K562 treated with DMSO at 1 percent for 12 hours (cell line): ENCODE measurements around the gene OTOGL. TPM values are rescaled to one million over a fixed set of nuclear protein-coding genes. Genes with fewer than 3 reads are reported as not detected.

Source experiments
- total RNA-seq: library from RNA; unstranded; fragments of 300-600 nt; gene quantifications from 2 replicates; pipeline ENCODE4 v1.2.3, GENCODE V29; 2022; ENCODE audit not compliant: insufficient read depth

Gene OTOGL, protein sequence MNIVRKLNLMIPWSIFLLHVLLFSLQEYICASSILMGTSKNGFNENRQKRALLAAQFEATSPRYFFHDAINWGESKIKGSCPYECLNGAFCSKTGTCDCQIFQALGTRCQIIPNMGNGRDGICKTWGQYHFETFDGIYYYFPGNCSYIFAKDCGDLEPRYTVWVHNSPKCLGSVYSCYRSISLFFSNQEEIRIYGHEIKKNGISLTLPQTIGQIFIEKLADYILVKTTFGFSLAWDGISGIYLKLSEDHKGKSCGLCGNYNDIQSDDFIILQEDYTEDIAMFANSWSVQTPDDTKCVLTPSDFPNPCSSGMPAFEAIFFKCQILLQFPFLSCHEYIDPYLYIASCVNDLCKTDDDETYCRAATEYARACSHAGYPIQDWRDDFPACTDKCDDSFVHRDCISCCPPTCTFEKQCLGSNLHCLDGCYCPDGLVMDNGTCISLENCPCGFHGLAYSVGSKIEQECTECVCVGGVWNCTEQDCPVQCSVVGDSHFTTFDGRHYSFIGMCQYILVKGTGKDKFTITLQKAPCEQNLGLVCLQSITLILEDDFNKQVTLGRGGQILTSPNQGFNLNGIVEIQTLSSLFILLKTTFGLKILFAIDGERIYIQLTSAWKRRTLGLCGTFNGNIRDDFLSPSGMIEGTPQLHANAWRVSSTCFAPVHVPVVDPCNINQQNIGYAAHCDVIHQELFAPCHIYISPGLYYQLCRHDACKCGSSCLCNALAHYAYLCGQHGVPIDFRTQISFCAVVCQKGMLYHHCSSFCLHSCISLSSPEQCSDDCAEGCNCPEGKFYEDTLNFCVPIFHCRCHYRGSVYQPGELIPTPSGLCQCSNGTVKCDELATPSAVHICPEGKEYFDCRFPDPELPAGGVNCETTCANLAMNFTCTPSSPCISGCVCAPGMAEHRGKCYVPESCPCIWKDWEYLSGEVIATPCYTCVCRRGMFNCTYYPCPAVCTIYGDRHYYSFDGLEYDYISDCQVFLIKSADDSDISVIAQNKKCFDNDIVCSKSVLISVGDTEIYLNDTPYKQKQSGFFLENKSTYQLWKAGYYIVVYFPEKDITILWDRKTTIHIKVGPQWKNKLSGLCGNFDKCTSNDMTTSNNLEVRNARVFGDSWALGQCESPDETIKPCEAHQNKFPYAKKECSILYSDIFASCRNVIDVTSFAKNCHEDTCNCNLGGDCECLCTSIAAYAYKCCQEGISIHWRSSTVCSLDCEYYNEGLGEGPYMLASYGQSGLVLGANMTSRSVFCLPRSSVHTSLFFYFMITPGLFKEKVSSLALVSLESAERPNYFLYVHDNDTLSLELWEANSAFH (N-terminal part only)
- total RNA-seq, result not detected in 2 replicates

DNA sequence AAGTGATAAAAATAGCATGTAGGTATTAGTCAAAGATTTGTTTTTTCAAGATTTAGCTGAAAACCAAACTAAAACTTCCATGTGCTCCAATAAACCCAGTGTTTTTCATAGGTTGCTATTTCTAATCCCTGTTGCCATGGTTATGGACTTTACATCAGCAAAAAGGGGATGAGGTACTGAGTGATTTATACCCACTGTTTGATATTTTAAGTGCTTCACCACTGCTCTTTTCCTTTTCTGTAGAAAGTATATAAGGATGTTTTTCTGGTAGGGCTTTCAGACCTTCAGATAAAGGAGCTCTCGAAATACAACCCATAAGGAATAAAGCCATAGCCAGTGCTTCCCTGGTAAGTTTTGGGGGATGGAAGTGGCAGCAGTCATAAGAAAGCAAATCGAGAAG is at the start of gene OTOGL:
OTOGL (plus strand) TSS at position 279 of the 400 bp plus-strand sequence. CDS start 109,895 bp downstream, outside the sequence.

Other genes starting within 250 kb of the OTOGL start
- gene PPP1R12A, start 164.4 kb upstream of the OTOGL start, total RNA-seq, result 20.5 and 37.1 TPM in 2 replicates